Measurements from ENCODE around the gene CNTNAP2. TPM values are rescaled to one million over a fixed set of nuclear protein-coding genes. Genes with fewer than 3 reads are reported as not detected.

Gene CNTNAP2
- total and polyA plus RNA-seq, 2 of the 8 experiments (the other 6 are each of a cell fraction or from before 2014, with no cell fraction given) = 27.9 to 71.0 TPM

- H3K27ac ChIP-seq (ENCODE audit: low read depth, low read length) = no peak overlapping the region
- no peak overlapping the region for H3K56ac ChIP-seq (replicated peaks; ENCODE audit: insufficient read length, low read depth, low read length)
- no peak overlapping the region for H3K18ac ChIP-seq (ENCODE audit: extremely low read depth, low read length)
- H4K20me1 ChIP-seq (replicated peaks in 1 of 2; ENCODE audit: control insufficient read depth in 1 of 2, insufficient read depth in 2 of 2, low read length in 2 of 2) = no peaks in the 10 kb centered on the region
- H3K4me2 ChIP-seq (ENCODE audit: insufficient read depth in 1 of 2, low read depth in 2 of 2, low read length in 2 of 2) = no peak overlapping the region
- ChIA-PET POLR2A (ENCODE audit: partially characterized antibody) (no interaction called here), CTCF (ENCODE audit: partially characterized antibody) (no interaction called here)
- H3K23ac ChIP-seq (ENCODE audit: insufficient read length) = no peak overlapping the region
- H3K23me2 ChIP-seq (ENCODE audit: low read depth, low read length) = no peaks in the 10 kb centered on the region
- H4K8ac ChIP-seq (ENCODE audit: extremely low read depth, insufficient read depth, low read length) = no peak overlapping the region
- no peak overlapping the region for H3K9ac ChIP-seq (replicated peaks in 1 of 4; ENCODE audit: extremely low read depth in 1 of 4, low read depth in 3 of 4, low read length in 3 of 4)
- H3K27me3 ChIP-seq (replicated peaks in 1 of 4; ENCODE audit: control insufficient read depth in 3 of 4, extremely low read depth in 1 of 4, insufficient read depth in 3 of 4, low read length in 3 of 4) = no peaks in the 10 kb centered on the region
- no peaks in the 10 kb centered on the region for H3K9me3 ChIP-seq (ENCODE audit: insufficient read depth in 2 of 2, low read depth in 1 of 2, low read length in 1 of 2)
- H3K79me2 ChIP-seq (ENCODE audit: control insufficient read depth in 1 of 2, insufficient read depth in 2 of 2, low read length in 2 of 2) = no peaks in the 10 kb centered on the region
- no peak overlapping the region for H2BK15ac ChIP-seq (ENCODE audit: low read length)
- no peak overlapping the region for H4K5ac ChIP-seq (ENCODE audit: insufficient read length, low read depth, low read length)
- no peak overlapping the region for H2AK5ac ChIP-seq (ENCODE audit: low read depth, low read length)
- no peaks in the 10 kb centered on the region for H3K4me1 ChIP-seq (replicated peaks in 1 of 4; ENCODE audit: control insufficient read depth in 3 of 4, insufficient read depth in 4 of 4, low read length in 3 of 4)
- FAIRE-seq (no peak), DNase-seq (ENCODE audit: low read depth in 1 of 2, low spot score in 2 of 2) (no peak)
- no peak overlapping the region for H3K14ac ChIP-seq (ENCODE audit: insufficient read length)
- H3K4me3 ChIP-seq (ENCODE audit: extremely low read depth in 1 of 4, insufficient read depth in 2 of 4, low read depth in 3 of 4, low read length in 4 of 4) = no peak overlapping the region
- no peak overlapping the region for H2AFZ ChIP-seq (ENCODE audit: low read length)
- TF ChIP-seq CEBPB (IDR thresholded peaks at IDR 0.05; ENCODE audit: low read depth, low read length) (no peak), MAX (IDR thresholded peaks at IDR 0.05) (no peak)
- H3K4ac ChIP-seq (replicated peaks; ENCODE audit: insufficient read length, low read depth, low read length) = no peak overlapping the region
- H4K91ac ChIP-seq (replicated peaks; ENCODE audit: insufficient read length, low read length) = no peak overlapping the region
- no peaks in the 10 kb centered on the region for H3K79me1 ChIP-seq (ENCODE audit: low read depth, low read length)
- no peaks in the 10 kb centered on the region for H3K36me3 ChIP-seq (ENCODE audit: control insufficient read depth in 2 of 4, insufficient read depth in 4 of 4, low read length in 3 of 4)
- no peak overlapping the region for H2BK12ac ChIP-seq (ENCODE audit: low read depth, low read length)
- no peak overlapping the region for H2BK120ac ChIP-seq (replicated peaks; ENCODE audit: low read depth, low read length)
- H2BK20ac ChIP-seq (ENCODE audit: low read length) = no peak overlapping the region
- no peak overlapping the region for H2BK5ac ChIP-seq (ENCODE audit: low read depth, low read length)
Measured at GRCh38 chr7:147296201-147296600, 1179.6 kb downstream of the CNTNAP2 start.
